ENCODE results near the gene SUSD3.

- no peak for TF ChIP-seq CTCF (conservative IDR thresholded peaks at IDR 0.05)
- no peak for TF ChIP-seq ZFX (IDR thresholded peaks at IDR 0.05)
Measured at GRCh38 chr9:93099551-93100275, 41.2 kb downstream of the SUSD3 start.
